ENCODE results near the gene BATF. TPM values are rescaled to one million over a fixed set of nuclear protein-coding genes. Genes with fewer than 3 reads are reported as not detected.

BATF gene
- total RNA-seq, 4 donors from 2014 or later: 0.36 to 5.2 (median 1.1) TPM

- Histone ChIP-seq H3K4me3 (no peak overlapping the region), H3K4me1 (peaks cover 0 to 5% of the 10 kb centered on the region in 2 donors), H3K36me3 (no peaks in the 10 kb centered on the region), H3K27me3 (no peaks in the 10 kb centered on the region), H3K9me3 (no peaks in the 10 kb centered on the region), H3K27ac (no peak overlapping the region)
- intact Hi-C loops (cut with DNase I; ENCODE audit: low total_unique reads) (loop anchor here (1.0 kb wide), 1 partner anchor 42 kb away; no protein-coding TSS in a partner anchor), in situ Hi-C loops (cut with MboI; ENCODE audit: low sequenced_read_pairs in 4 of 4) (no loop called here)
- DNase-seq (no peak), ATAC-seq (no peak)
- TF ChIP-seq CTCF (IDR thresholded peaks at IDR 0.05 in 4 of 5, conservative IDR thresholded peaks at IDR 0.05 in 1 of 5): no peak
- TF ChIP-seq POLR2A (IDR thresholded peaks at IDR 0.05): no peak
These were observed 2.9 kb upstream of the BATF start for GRCh38 chr14:75519394-75519793.

GRCh38 chr14:75519826-75520728, 2.2 kb upstream of the BATF start:
- intact Hi-C loops (cut with DNase I; ENCODE audit: low total_unique reads) (loop anchor here (1.0 kb wide), 1 partner anchor 41 kb away; no protein-coding TSS in a partner anchor), in situ Hi-C loops (cut with MboI; ENCODE audit: low sequenced_read_pairs in 4 of 4) (no loop called here)
- Histone ChIP-seq H3K4me3 (no peak overlapping the region), H3K4me1 (peaks cover 0 to 5% of the 10 kb centered on the region in 2 donors), H3K9me3 (no peaks in the 10 kb centered on the region), H3K27ac (no peak overlapping the region), H3K27me3 (no peaks in the 10 kb centered on the region), H3K36me3 (no peaks in the 10 kb centered on the region)
- TF ChIP-seq CTCF (IDR thresholded peaks at IDR 0.05 in 4 of 5, conservative IDR thresholded peaks at IDR 0.05 in 1 of 5) (no peak), POLR2A (IDR thresholded peaks at IDR 0.05) (no peak)
- DNase-seq: no peak
- no peak for ATAC-seq

GRCh38 chr14:75520852-75521251, 1.4 kb upstream of the BATF start:
- Histone ChIP-seq H3K27me3 (no peaks in the 10 kb centered on the region), H3K4me1 (no peaks in the 10 kb centered on the region), H3K9me3 (no peaks in the 10 kb centered on the region), H3K36me3 (no peaks in the 10 kb centered on the region), H3K27ac (no peak overlapping the region), H3K4me3 (no peak overlapping the region)
- in situ Hi-C loops (cut with MboI; ENCODE audit: low sequenced_read_pairs in 4 of 4): no loop called here
- intact Hi-C loops (cut with DNase I; ENCODE audit: low total_unique reads): no loop called here
- no peak for DNase-seq
- TF ChIP-seq POLR2A (IDR thresholded peaks at IDR 0.05) (no peak), CTCF (IDR thresholded peaks at IDR 0.05 in 4 of 5, conservative IDR thresholded peaks at IDR 0.05 in 1 of 5) (no peak)
- ATAC-seq: no peak

GRCh38 chr14:75521415-75522199, 662 bp upstream of the BATF start:
- in situ Hi-C loops (cut with MboI; ENCODE audit: low sequenced_read_pairs in 4 of 4): no loop called here
- Histone ChIP-seq H3K27ac (no peak overlapping the region), H3K4me1 (no peaks in the 10 kb centered on the region), H3K36me3 (no peaks in the 10 kb centered on the region), H3K9me3 (no peaks in the 10 kb centered on the region), H3K4me3 (no peak overlapping the region), H3K27me3 (no peaks in the 10 kb centered on the region)
- DNase-seq (no peak), ATAC-seq (no peak)
- no peak for TF ChIP-seq POLR2A (IDR thresholded peaks at IDR 0.05)
- no peak for TF ChIP-seq CTCF (IDR thresholded peaks at IDR 0.05 in 4 of 5, conservative IDR thresholded peaks at IDR 0.05 in 1 of 5)
- intact Hi-C loops (cut with DNase I; ENCODE audit: low total_unique reads): no loop called here

All from gastrocnemius medialis (tissue), 4 donors.